LHCN-M2 (cell line): ENCODE results near the gene NLK. TPM values are rescaled to one million over a fixed set of nuclear protein-coding genes. Genes with fewer than 3 reads are reported as not detected.
A peak's percentile ranks its signal among the peaks of the same experiment; 100 is the strongest.
"Not testable (repeated sequence)": the region's sequence is repeated elsewhere in the genome, so short reads cannot be mapped to it uniquely, and the experiment has no call there.

Experiments
- DNase-seq: peaks from one replicate; pipeline ENCODE4 v3.0.0-alpha.2; 2012; ENCODE audit warnings: low read depth
- polyA plus RNA-seq: library from polyadenylated mRNA; unstranded; fragments of >200 nt; gene quantifications from one replicate; pipeline ENCODE4 v1.2.1, GENCODE V29; 2012; ENCODE audit warnings: missing spikeins
- total RNA-seq: library from RNA; depleted of rRNA; stranded (reverse); fragments of >200 nt; gene quantifications from 2 replicates; pipeline ENCODE4 v1.2.3, GENCODE V29; 2014; rRNA removed

NLK gene
- 12.0 and 15.4 TPM in 2 replicates for total RNA-seq
- 4.9 TPM for polyA plus RNA-seq

GRCh38 chr17:28042657-28042720 lies at the start of gene NLK:
Gene NLK (plus strand): TSS chr17:28042677. CDS start chr17:28042874, 197 bp downstream.
- DNase-seq = no peak

DNA sequence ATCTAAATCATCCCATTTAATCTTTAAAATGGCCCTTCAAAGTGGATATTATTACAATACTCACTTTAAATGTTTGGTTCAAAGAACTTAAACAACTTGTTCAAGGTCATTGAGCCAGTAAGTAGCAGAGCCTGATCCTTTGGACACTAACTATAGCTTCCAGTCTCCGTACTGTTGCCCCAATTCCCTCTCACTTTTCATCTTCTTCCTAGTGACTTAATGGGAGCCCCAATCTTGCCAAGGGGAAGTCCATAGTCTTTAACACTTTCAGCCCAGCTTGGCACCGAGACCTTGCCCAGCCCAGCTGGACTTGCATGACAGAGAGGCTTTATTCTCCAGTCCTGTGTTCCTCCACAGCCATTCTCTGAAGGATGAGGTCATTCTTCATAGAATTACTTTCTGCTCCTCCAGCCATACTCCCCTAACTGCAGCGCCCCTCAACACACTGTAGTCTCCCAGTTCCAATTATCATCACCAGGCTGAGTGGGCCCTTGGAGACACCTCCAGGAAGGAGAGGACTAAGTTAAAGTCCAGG lies 49.2 kb upstream of the NLK start:
- DNase-seq = no peak

DNA sequence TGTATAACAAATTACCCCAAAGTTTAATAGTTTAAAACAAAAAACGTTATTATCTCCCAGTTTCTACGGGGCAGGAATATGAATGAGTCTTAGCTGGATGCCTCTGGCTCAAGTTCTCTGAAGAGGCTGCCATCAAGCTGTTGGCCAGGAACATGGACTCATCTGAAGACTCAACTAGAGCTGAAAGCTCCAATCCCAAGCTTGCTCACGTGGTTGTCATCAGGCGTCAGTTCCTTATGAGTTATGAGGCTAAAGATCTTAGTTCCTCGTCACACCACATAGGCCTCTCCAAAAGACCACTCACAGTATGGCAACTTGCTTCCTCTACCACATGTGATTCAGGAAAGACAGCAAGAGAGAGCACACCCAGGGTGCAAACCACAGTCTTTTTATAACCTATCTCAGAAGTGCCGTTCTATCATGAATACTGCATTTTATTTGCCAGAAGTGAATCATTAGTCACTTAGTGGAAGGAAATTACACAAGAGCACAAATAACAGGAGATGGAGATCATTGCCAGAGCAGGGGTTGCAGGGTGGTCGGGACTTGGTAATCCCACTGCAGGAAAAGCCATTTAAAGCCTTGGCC lies 48.7 kb upstream of the NLK start:
- DNase-seq = no peak

DNA sequence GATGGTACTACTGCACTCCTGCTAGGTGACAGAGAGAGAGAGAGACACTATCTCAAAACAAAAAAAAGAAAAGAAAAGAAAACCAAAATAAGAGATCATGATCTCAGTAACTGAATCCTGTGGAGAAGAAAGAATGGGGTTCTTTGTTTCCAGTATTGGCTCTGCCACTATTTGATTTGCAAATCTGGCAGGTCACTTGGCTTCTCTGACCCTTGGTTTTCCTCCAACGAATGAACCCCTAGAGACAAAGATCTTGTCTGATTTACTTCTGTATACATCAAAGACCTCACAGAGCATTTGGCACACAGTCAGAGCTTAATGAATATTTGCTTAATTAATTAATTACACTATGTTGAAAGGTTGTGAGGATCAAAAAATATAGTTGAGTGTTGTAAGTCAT lies 47.9 kb upstream of the NLK start:
- DNase-seq = no peak

GRCh38 chr17:27995554-27995953 lies 46.9 kb upstream of the NLK start:
- DNase-seq = no peak

GRCh38 chr17:27996202-27997043 lies 46.1 kb upstream of the NLK start:
- no peak for DNase-seq

- DNase-seq = no peak
These were observed 45.5 kb upstream of the NLK start for GRCh38 chr17:27997044-27997401.

GRCh38 chr17:27997522-27997921 lies 45.0 kb upstream of the NLK start:
- DNase-seq = no peak

DNA sequence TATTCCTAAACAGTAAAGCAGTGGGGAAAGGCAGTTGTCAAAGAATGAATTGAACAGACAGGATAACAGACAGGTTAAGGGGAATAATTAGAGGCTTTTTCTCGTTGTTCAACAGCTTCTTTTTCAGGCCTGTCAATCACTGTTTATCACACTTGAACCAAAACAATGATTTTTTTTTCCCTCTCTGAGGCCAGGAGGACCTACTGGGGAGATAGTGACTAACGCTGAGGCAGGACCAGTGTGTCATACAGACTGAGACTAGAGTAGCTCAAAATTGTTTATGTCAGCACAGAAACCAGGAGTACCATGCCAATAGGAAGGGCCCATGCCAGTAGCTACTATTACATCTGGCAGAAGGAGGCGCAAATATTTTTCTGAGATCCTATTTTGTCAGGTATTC lies 41.3 kb upstream of the NLK start:
- no peak for DNase-seq

DNA sequence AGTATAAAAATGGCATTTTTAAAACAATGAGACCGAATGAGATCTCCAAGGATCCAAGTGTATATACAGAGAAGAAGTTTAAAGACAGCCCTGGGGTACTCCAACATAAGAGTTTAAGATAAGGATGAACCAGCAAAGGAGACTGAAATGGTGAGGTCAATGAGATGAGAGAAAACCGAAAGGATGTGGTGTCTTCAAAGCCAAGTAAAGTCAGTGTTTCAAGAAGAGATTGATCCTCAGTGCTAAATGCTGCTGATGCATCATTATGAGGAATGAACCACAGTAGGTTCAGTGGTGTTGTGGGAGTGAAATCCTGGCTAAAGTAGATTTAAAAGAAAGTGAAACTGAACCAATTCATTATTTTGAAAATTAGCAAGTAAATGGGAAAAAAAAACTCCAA lies 38.1 kb upstream of the NLK start:
- DNase-seq = no peak

DNA sequence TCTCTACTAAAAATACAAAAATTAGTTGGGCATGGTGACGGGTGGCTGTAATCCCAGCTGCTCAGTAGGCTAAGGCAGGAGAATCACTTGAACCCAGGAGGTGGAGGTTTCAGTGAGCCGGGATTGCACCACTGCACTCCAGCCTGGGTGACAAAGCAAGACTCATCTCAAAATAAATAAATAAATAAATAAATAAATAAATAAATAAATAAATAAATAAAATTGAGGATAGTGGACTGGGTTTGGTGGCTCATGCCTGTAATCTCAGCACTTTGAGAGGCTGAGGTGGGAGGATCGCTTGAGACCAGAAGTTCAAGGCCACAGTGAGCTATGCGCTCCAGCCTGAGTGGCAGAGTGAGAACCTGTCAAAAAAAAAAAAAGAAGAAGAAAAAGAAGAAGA lies 34.6 kb upstream of the NLK start:
- not testable (repeated sequence) for DNase-seq

DNA sequence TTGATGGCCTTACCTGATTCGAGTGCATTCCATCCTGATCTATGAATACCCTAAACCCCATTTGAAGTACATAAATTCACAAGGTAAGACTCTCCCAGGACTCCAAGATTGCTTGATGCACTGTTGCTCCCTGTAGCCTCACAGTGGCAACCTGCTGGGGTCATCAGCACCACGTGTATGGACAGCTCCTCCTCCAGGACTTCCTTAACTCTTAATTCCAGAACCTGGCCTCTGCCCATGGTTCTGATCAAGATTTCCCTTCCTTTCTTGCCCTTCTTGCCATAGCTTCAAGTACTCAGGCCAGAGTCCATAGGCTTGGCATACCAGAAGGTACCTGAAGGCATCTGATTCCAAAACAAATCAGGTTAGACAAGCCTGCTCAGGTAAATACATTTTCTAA lies 34.0 kb upstream of the NLK start:
- DNase-seq = peak; percentile 60

GRCh38 chr17:28010406-28010805 lies 32.1 kb upstream of the NLK start:
- DNase-seq = no peak

- DNase-seq = peak; percentile 27
These were observed 23.9 kb upstream of the NLK start for GRCh38 chr17:28018439-28019070.

DNA sequence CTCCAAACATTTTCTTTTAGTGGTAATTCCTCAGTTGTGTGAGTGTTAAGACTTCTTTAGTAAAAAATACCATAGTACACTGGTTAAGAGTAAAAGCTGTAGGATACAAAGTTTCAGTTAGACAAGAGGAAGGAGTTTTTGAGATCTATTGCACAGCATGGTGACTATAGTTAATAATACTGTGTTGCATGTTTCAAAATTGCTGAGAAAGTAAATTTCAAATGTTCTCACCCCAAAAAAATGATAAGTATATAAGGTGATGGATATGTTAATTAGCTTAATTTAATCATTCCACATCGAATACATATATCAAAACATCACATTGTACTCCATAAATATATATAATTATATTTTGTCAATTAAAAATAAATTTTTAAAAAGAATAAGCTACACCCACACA lies 22.0 kb upstream of the NLK start:
- no peak for DNase-seq

DNA sequence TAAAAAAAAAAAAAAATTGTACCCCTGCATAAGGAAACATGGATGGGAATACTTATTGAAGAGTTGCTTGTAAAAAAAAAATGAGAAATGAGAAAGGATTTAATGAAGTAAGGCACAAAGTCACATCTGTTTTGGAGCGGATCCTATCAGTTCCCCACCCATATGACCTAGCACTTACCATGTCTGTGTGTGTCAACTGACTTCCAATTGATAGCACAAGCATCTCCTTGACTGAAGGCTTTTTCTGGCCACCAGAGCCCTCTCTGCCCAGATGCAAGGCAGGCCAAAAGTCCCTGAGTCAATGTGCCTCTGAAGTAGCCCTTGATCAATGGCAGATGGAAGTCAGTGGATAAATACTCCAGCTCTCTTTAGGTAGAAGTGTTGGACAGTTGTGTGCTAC lies 13.4 kb upstream of the NLK start:
- DNase-seq = no peak

GRCh38 chr17:28030386-28030785 lies 12.1 kb upstream of the NLK start:
- DNase-seq = peak; percentile 1

- DNase-seq = no peak
These were observed 11.3 kb upstream of the NLK start for GRCh38 chr17:28031174-28031573.

- DNase-seq = peak; percentile 75
These were observed 8.3 kb upstream of the NLK start for GRCh38 chr17:28033972-28034714.

- not testable (repeated sequence) for DNase-seq
These were observed 7.0 kb upstream of the NLK start for GRCh38 chr17:28035452-28035851.

DNA sequence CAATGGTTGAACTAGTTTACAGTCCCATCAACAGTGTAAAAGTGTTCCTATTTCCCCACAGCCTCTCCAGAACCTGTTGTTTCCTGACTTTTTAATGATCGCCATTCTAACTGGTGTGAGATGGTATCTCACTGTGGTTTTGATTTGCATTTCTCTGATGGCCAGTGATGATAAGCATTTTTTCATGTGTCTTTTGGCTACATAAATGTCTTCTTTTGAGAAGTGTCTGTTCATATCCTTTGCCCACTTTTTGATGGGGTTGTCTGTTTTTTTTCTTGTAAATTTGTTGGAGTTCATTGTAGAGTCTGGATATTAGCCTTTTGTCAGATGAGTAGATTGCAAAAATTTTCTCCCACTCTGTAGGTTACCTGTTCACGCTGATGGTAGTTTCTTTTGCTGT lies 6.6 kb upstream of the NLK start:
- not testable (repeated sequence) for DNase-seq

- DNase-seq = peak; percentile 36
These were observed 3.7 kb upstream of the NLK start for GRCh38 chr17:28038802-28039201.

DNA sequence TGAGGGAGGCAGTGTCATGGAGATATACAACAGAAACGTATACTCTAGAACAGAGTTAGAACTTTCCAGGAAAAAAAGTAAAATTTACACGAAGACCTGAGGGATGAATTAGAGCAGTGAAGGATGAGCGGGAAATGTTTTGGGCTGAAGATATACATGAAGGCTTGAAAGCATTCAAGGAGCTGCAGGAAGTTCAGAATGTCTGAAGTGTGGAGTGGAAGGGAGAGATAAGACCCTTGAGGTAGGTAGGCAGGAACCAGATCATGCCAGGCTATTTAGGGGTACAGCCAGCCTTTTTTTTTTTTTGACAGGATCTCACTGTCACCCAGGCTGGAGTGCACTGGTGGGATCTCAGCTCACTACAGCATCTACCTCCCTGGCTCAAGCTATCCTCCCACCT lies 3.2 kb upstream of the NLK start:
- no peak for DNase-seq
